NCI-H524 (cell line): Measurements from ENCODE around the gene HSD11B1.
A peak's percentile ranks its signal among the peaks of the same experiment; 100 is the strongest.

Experiments used
- DNase-seq, 2 experiments: peaks; one replicate each; lab custom pipeline; 2025; lab: John Stamatoyannopoulos, UW

Gene HSD11B1

DNA sequence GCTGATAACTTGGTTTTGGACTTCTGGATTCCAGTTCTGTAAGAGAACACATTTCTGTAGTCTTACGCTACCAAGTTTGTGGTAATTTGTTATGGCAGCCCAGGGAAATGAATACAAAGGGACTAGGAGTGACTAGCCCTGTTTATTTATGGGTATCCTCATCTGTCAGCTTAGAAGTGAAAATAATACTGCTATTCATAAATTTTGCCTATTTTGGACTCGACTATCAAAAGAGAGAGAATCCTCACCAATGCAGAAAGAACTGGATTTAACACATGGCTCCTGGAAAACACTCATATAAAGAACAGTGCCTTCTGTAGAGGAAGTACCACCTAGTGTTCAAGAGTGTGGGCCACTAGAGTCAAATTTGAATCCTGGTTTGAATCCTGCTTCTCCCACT is 22.6 kb downstream of the HSD11B1 start:
- no peak for DNase-seq

DNA sequence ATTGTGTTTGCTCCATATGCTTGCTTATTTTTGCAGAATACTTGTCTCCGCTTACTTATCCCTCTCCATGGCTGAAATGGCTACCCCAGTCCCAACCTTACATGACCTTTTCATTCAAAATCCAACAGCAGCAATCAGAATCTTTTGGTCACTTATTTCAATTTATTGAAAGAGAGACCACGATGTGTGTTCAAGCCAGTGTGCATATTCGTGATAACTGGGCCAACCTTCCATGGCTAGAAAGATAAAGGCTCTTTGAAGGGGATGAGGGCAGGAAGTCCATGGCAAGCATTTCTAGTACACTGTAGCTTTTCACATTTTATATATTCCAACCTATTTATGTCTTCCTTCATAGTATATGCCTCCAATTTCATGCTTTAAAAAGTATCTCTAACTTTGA is 23.1 kb downstream of the HSD11B1 start:
- DNase-seq = no peak

DNA sequence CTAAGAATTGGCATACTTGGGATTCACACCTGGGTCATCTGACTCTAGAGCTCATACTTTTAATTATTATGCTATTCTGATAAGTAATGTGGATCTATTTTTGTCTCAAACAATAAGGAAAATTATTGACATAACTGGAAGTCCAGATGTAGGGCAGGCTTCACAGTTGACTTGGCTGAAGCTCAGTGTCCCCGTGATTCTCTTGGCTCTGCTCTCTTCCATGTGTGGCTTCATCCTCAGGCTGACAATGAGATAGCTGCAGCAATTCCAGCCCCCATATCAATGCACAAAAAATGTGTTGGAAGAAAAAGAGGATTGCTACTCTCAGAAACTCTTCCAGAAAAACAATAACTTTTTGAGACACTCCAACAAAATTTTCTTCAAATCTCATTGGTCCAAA is 23.8 kb downstream of the HSD11B1 start:
- DNase-seq = no peak

DNA sequence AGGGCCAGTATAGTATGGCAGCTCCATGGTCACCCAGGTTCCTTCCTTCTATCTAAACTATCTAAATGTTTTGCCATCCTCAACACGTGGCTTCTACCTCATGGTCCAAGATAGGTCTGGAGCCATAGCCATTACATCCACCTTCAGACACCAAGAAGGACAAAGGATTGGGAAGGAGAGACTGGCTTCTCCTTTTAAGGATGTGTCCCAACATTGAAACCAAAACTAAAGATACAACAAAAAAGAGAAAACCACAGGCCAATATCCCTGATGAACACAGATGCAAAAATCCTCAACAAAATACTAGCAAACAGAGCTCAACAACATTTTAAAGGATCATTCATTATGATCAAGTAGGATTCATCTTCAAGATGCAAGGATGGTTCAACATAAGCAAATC is 24.8 kb downstream of the HSD11B1 start:
- DNase-seq = no peak

DNA sequence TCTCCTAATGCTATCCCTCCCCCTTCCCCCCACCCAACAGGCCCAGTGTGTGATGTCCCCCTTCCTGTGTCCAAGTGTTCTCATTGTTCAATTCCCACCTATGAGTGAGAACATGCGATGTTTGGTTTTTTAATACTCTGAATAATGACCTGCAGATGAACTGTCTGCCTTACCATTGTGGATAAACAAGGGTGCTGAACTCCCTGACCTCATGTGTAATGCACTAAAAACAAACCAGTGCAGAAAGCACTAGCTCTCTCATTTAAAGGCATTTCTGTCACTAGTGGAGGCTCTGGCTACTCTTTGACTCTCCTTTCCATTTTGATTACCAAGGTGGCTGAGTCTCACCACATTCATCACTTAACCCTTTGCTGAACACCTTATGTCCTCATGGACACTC is 28.1 kb downstream of the HSD11B1 start:
- DNase-seq = no peak

DNA sequence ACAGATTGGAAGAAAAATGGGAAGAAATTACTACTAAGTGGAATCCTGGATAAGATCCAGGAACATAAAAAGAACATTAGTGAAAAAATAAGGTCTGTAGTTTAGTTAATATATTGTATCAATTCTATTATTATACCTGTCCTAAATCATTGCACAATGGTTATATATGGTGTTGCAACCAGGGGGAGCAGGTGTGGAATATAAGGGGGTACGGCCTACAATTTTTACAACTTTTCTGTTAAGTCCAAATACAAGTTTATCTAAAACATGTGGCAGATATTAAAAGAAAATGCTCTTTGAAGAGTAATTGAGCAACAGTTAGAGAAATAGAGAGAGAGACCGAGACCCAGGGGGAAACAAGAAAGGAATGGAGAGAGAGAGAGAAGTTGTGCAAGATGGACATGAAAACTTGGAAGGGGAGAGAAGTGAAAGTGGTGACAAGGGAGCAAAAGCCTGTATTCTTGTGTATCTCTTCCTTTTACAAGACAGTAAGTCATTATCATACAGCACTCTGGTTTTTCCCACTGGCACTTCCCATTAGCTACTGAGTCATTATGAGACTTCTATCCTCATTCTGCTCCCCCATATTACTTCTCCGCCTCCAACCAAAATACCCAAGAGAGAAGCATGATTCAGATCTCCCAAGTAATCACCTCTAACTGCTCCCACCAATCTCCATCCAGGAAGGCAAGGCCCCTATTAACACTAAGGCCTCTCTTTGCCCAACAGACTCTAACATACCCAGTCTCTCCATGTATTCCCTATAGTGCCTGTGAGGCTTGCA is 29.0 kb downstream of the HSD11B1 start:
- DNase-seq = no peak

DNA sequence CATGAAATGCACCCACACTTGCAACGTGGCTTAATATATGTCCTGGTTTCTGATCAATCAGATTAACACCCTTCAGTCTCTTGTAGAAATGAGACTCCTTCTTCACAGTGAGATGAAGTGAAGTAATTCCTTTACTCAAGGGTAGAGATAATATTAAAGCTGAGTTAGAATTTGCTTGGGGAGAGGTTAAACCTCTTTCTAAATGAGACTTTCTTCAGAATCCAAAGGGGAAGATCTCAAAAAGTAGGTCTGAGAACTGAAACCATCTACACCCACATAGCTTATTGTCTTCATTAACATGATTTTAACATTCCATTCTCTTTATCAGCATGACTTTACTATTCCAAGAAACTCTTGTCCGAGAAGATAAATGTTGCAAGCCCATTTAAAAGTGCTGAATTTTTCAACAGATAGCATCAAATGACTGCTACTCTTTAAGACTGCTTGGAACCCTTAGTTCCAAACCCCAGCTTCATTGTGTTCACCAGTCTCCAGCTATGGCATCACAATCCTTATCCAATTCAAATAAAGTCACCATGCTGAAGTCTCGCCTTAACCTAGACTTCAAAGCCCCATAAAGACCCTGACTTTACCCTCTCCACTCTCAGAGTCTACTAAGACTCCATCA is 32.0 kb downstream of the HSD11B1 start:
- no peak for DNase-seq

DNA sequence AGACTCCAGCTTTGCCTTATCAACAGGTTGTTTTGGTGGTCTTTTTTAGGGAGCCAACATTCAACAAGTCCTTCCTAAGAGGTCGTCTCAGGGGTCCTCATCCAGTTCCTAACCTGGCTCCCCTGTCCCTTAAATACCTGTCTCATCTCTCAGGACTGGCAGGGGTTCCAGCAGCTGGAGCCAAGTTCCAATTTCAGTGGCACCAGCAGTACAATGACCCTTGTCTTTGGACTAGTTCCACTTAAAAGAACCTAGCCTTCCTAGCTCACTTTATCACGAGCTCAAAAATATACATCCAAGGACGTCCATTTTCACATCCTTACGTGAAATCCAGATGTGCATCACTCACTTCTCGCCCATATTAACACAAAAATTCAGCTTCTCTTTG is 32.5 kb downstream of the HSD11B1 start:
- DNase-seq = no peak

DNA sequence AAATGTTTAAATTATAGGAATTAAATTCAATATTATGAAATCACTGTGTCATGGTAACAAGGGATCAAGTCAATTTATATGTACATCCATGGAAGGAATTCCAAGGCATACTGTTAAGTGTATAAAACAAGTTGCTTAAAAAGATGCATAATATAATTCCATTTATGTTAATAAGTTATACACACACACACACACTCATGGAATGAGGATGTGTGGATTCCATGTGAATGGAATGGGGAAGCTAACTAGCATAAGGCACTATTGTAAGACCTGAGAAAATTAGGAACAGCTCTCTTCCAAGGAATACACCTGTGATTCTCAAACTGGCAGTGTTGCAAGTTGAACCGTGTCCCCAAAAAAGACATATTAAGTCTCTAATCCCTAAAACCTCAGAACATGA is 33.6 kb downstream of the HSD11B1 start:
- no peak for DNase-seq

DNA sequence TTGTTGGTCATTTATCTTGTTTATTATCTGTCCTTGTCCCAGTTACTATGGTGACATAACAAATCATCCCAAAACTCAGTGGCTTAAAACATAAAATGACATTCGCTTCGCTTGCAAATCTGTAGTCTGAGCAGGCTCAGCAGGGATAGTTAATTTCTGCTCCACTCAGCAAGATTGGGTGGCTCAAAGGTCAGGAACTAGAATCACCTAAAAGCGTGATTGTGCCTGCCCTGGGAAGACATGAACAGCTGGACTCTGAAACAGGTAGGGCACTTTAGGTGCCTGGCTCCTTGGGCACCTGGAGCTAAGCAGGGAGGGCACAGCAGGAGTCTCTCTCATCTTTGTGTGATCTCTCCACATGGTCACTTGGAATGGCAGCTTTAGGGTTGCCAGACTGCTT is 36.5 kb downstream of the HSD11B1 start:
- no peak for DNase-seq

DNA sequence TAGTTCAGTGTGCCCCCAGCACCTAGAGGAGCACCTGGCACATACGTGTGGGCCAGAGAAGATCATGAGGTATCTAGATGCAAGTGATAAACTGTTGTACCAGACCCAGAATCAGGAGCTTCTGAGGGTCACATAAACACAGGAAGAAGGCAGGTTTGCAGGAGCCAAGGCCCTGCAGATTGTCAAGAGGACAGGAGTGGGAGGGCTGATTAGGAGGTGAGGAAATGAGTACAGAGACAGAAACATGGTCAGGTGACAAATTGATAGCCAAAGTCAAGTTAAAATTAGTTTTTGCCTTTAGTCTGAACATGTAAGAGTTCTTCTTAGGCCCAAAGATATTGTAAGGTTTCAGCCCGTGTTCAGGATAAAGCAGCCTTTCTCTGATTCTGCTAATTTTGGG is 37.2 kb downstream of the HSD11B1 start:
- DNase-seq = no peak

DNA sequence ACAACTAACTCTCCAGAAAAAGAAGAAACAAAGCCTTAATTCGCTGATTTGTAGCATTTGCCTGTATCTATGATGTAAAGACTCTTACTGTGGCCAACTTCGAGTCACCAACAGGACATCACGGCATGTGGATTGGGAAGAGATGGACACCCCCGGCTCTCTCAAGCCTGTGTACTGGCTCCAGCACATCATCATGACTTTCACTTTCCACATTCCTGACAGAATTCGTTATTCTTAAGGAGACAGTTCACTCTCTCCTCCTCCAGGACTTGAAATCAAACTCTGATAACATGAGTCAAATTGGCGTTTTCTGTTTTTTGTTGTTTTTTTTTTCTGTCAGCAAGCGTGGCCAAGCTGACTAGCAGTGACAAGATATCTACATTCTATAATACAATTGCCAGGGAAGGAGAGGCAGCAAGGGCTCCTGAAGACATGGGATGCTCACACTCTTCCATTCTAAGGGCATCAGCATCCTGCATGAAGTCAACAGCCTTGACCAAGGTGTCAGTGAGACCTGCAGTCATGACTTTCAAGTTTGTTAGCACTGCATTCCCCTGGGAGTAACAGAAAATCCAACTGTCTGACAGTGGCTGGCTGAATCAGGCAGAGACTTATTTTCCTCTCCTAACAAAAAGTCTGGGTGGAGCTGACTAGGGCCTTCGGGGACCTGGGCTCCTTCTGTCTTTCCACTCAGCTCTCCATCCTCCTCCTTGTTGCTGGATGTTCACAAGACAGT is 37.9 kb downstream of the HSD11B1 start:
- no peak for DNase-seq

DNA sequence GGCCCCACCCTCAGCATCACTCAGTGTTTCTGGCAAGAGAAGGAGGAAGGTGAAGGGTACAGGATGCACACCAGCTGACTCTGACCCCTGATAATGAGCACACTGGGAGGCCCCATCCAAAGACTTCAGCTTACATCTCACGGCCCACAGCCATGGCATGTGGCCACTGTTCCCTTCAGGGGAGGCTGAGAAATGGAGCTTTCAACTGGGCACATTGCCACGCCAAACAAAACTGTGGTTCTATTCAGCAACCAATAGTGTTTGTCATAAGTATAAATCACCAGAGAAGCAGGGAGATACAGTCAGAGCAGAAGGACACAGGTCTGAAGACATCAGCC is 38.5 kb downstream of the HSD11B1 start:
- DNase-seq = no peak

DNA sequence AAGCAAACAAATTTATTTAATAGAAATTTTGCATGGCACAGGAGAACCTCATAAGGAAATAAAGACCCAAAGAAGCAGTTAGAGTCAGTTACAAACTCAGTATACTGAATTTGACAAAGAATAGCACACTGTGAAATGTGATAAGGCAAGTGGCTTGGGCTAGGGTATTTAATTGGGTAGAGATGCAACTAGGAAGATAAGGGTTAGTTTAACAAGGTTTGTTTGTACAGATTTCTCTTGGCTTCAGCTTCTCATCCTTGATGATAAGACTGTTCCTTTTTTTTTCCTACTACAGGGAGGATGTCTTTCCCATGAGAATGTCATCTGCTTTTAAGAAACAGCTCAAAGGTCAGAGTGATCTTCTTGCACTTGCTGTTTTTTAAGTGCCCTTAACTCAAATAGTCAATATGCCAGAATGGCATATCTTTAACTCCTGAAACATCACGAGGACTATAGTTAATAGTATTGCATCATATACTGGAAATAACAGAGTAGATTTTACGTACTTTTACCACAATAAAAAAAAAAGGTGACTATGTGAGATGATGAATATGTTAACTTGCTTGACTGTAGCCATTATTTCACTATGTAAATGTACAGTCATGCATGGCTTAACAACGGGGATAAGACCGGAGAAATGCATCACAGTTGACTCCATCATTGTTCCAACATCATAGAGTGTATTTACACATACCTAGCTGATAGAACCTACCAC is 42.0 kb downstream of the HSD11B1 start:
- DNase-seq = no peak

DNA sequence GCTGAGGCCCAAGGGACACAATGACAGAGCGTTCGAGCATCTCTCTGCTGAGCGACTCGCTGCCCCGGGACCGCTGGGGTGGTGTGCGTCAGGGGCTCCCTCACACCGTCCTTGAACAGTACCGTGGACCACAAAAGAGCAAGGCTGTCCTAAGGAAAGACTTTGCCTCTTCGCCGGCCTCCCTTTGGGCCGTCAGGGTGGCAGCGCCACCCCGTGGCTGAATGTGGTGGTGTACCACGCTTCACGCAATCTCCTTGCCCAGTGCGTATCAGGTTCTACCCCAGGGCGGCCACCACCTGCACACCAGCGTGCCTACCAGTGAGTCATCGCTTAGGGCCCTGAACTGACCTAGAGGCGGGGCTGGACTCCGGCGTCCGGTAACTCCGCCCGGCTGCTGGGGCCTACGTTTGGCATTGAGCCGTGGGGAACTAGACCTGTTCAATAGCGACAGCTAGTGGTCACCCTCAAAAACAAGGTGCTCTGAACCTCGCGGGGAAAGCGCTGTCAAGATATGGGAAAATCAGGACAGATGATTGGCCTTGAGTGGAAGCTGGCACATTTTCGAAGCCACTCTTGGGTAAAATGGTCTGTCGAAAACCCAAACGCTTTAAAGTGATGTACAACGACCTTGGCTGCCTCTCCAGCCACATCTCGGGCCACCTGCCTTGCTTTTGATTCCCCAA is 43.1 kb downstream of the HSD11B1 start:
- DNase-seq = no peak

DNA sequence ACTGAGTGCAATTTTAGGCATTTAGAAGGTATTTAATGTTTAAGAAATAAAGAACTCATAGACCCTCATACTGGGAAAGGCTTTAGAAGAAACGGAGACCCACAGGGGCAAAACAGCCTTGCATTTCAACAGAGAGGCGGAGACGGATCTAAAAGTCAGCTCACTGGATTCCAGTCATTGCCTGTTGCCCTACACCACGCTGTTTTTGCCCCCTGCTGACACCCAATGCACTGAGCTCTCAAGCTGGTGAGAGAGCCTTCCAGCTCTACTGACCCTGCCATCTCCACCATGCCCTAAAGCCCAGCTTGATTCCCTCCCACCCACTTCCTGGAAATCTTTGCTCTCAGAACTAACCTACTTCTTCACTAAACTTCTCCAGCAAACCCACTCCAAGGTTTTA is 44.0 kb downstream of the HSD11B1 start:
- DNase-seq = no peak

DNA sequence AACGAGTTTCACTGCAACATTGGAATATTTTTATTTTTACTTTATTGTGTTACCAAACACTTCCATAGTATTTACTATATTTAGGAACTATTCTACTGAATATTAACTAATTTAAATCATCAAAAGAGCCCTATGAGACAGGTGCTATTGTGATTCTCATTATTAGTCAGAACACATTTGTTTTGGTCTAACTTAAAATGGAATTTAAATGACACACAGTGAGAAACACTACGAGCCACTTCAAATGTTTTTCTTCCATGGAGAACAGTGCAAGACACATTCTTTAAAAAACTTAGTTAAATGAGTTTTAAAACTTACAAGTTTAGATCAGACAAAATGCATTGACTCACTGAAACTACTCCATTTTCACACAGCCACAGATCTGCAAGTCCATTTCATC is 44.6 kb downstream of the HSD11B1 start:
- DNase-seq = no peak

DNA sequence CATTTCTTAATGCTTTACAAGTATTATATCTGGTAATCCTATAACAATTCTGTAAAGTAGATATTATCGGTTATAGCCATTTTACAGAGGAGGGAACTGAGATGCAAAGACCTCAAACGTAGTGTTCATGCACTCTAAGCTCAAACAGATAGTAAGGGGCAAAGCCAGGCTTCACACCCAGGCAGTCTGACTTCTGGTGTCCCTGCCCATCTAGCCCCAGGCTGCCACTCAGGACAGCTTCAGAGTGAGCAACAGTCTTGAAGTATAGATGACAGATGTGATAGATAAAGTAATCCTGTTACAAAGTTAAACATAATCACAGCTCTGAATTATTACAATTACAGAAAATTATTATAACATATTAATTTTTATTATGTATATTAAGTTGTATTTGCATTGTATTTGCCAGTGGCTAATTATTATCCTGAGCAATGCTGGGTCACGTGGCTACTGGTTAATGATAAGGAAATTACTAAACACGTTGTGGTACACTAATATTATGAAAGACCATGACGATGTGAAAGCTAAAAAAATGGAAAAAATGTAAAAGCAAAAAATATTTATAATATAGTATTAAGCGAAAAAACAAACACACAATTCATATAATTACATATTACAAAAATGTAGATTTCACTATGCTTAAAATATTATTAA is 45.2 kb downstream of the HSD11B1 start:
- DNase-seq = peak; percentile 48 to 67

DNA sequence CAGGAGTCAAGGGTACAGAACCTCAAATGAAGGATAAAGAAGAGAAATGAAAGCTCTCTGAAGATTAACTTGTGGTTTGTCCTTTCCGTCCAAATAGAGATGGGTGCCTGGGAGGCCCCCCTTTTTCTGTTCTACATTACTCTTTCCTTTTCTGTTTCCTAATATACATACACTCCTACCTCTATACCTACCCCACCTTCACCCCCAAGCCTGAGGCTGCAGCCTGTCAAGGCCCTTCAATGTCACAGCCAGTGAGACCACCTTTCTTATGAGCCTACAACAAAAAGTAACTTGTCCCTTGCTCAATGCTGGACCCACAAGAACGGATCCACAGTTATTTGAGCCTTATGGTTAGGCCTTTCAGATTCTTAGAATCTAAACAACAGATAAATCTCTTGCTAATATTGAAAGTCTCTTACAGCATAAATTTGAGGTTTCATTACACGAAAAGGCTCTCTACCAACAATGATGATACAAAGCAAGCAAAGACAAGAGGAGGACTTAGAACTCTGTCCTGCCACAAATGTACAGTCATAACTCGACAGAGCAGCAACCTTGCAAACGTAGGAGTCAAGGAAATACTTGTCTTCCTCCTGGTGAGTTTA is 47.1 kb downstream of the HSD11B1 start:
- no peak for DNase-seq

DNA sequence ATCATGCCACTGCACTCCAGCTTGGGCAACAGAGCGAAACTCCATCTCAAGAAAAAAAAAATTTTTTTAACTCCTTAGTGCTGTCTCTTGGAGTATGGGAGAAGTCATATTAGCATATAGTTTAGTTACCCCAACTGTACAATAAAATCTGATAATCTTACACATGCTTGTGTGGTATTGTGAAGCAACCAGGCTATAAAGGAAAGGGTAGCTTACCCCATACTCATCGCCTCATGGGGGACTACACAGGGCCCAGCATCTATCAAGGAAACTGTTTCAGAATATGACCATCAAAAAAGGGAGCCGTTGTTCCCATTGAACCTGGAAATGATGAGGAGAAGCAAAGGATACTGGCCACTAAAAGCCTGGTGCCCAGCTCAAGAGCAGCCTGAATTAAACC is 48.2 kb downstream of the HSD11B1 start:
- DNase-seq = no peak

DNA sequence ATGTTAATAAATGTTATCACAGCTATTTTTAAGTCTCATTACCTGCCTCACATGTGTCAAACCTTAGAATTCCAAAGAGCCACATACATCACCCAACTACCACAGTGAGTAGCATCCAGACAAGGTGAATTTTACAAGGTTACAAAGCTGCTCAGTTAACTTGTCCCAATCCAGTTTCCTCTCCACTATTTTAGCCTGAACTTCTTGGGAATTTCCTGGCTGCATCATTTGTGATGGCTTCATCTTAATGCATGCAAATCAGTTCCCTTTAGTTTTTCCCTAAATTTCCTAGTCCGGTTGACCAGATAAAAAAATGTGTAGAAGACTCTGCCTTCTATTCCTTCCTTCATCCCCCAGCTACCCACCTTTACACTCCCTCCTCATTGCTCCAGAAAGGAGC is 50.6 kb downstream of the HSD11B1 start:
- DNase-seq = no peak
